ENCODE measurements around the gene LIF.

- TF ChIP-seq CTCF (IDR thresholded peaks at IDR 0.05) = no peak
- TF ChIP-seq BHLHE40 (IDR thresholded peaks at IDR 0.05; ENCODE audit: low read depth, low read length) = no peak
- no peak for TF ChIP-seq REST (IDR thresholded peaks at IDR 0.05)
- no peak for TF ChIP-seq POLR2A (IDR thresholded peaks at IDR 0.05; ENCODE audit: low read length)
- TF ChIP-seq, protein P1, sequence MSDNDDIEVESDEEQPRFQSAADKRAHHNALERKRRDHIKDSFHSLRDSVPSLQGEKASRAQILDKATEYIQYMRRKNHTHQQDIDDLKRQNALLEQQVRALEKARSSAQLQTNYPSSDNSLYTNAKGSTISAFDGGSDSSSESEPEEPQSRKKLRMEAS (IDR thresholded peaks at IDR 0.05) = no peak; the same call in 1 of the 2 replicates
- TF ChIP-seq JUN (IDR thresholded peaks at IDR 0.05) = no peak; a peak in 4 of 5 replicates
These were observed 33.5 kb downstream of the LIF start for GRCh38 chr22:30212996-30213441.

Data from A549 (cell line).